ENCODE data around the gene LCN15.

- TF ChIP-seq ZNF707 (tag by site-specific recombination; IDR thresholded peaks at IDR 0.05) (no peak), ZSCAN5A (tag by site-specific recombination; IDR thresholded peaks at IDR 0.05) (no peak), CTCF (tag by site-specific recombination; IDR thresholded peaks at IDR 0.05) (no peak), MZF1 (tag by site-specific recombination; IDR thresholded peaks at IDR 0.05; ENCODE audit: borderline replicate concordance) (no peak), ZNF274 (IDR thresholded peaks at IDR 0.05; ENCODE audit: low read length) (no peak), ZNF274 (tag by site-specific recombination; IDR thresholded peaks at IDR 0.05; ENCODE audit: borderline replicate concordance) (no peak), SP2 (tag by site-specific recombination; IDR thresholded peaks at IDR 0.05) (no peak), ZFP69B (tag by site-specific recombination; IDR thresholded peaks at IDR 0.05) (no peak), ZNF660 (tag by site-specific recombination; IDR thresholded peaks at IDR 0.05) (no peak)
These were observed 6.6 kb downstream of the LCN15 start for GRCh38 chr9:136757751-136758140.

Data from HEK293 (cell line).